ENCODE measurements around the gene GASK1A.

DNA sequence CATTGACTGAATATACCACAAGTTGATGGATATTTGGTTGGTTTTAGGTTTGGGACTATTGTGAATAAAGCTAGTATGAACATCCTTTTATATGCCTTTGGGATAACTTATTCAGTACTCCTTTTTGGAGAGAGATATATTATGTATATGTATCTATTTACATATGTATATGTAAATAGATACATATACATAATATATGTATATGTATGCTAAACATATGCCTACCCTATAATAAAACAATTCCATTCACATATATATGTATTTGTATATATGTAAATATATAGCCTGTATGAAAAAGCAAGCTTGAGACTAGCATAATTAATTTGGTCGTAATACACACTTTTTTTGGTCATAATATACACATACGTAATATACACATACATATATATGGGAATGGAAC is 15.8 kb upstream of the GASK1A start:
- TF ChIP-seq, protein P1, sequence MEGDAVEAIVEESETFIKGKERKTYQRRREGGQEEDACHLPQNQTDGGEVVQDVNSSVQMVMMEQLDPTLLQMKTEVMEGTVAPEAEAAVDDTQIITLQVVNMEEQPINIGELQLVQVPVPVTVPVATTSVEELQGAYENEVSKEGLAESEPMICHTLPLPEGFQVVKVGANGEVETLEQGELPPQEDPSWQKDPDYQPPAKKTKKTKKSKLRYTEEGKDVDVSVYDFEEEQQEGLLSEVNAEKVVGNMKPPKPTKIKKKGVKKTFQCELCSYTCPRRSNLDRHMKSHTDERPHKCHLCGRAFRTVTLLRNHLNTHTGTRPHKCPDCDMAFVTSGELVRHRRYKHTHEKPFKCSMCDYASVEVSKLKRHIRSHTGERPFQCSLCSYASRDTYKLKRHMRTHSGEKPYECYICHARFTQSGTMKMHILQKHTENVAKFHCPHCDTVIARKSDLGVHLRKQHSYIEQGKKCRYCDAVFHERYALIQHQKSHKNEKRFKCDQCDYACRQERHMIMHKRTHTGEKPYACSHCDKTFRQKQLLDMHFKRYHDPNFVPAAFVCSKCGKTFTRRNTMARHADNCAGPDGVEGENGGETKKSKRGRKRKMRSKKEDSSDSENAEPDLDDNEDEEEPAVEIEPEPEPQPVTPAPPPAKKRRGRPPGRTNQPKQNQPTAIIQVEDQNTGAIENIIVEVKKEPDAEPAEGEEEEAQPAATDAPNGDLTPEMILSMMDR (IDR thresholded peaks at IDR 0.05) = no peak
- no peak for TF ChIP-seq SIN3A (IDR thresholded peaks at IDR 0.05; ENCODE audit: borderline replicate concordance, insufficient read depth, low read depth, low read length)
- TF ChIP-seq POLR2AphosphoS5 (IDR thresholded peaks at IDR 0.05; ENCODE audit: low read depth, low read length) = no peak
- TF ChIP-seq TCF7L2 (IDR thresholded peaks at IDR 0.05; ENCODE audit: low read depth, low read length) = no peak
